ENCODE data around the gene THRAP3.

DNA sequence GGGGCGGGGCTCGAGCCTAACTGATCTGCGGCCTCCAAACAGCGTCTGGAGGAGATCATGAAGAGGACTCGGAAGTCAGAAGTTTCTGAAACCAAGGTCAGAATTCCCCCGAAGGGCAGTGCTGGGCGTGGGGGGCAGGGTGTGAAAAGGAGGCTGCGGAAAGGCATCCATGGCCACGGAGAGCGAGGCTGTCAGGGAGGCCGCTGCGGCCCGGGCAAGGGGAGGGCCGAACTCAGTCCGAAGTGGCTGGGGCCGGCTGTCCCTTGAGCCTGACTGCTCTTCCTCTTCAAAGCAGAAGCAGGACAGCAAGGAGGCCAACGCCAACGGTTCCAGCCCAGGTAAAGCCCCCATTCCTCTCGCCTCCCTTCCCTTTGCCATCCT lies 45.0 kb upstream of the THRAP3 start:
- TF ChIP-seq, protein P1, sequence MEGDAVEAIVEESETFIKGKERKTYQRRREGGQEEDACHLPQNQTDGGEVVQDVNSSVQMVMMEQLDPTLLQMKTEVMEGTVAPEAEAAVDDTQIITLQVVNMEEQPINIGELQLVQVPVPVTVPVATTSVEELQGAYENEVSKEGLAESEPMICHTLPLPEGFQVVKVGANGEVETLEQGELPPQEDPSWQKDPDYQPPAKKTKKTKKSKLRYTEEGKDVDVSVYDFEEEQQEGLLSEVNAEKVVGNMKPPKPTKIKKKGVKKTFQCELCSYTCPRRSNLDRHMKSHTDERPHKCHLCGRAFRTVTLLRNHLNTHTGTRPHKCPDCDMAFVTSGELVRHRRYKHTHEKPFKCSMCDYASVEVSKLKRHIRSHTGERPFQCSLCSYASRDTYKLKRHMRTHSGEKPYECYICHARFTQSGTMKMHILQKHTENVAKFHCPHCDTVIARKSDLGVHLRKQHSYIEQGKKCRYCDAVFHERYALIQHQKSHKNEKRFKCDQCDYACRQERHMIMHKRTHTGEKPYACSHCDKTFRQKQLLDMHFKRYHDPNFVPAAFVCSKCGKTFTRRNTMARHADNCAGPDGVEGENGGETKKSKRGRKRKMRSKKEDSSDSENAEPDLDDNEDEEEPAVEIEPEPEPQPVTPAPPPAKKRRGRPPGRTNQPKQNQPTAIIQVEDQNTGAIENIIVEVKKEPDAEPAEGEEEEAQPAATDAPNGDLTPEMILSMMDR (conservative IDR thresholded peaks at IDR 0.05; ENCODE audit: low read depth in 2 of 2): no peak
- TF ChIP-seq, protein P2, sequence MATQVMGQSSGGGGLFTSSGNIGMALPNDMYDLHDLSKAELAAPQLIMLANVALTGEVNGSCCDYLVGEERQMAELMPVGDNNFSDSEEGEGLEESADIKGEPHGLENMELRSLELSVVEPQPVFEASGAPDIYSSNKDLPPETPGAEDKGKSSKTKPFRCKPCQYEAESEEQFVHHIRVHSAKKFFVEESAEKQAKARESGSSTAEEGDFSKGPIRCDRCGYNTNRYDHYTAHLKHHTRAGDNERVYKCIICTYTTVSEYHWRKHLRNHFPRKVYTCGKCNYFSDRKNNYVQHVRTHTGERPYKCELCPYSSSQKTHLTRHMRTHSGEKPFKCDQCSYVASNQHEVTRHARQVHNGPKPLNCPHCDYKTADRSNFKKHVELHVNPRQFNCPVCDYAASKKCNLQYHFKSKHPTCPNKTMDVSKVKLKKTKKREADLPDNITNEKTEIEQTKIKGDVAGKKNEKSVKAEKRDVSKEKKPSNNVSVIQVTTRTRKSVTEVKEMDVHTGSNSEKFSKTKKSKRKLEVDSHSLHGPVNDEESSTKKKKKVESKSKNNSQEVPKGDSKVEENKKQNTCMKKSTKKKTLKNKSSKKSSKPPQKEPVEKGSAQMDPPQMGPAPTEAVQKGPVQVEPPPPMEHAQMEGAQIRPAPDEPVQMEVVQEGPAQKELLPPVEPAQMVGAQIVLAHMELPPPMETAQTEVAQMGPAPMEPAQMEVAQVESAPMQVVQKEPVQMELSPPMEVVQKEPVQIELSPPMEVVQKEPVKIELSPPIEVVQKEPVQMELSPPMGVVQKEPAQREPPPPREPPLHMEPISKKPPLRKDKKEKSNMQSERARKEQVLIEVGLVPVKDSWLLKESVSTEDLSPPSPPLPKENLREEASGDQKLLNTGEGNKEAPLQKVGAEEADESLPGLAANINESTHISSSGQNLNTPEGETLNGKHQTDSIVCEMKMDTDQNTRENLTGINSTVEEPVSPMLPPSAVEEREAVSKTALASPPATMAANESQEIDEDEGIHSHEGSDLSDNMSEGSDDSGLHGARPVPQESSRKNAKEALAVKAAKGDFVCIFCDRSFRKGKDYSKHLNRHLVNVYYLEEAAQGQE (IDR thresholded peaks at IDR 0.05; ENCODE audit: unreplicated experiment): no peak
- no peak for TF ChIP-seq EZH2phosphoT487 (IDR thresholded peaks at IDR 0.05; ENCODE audit: unreplicated experiment)
- TF ChIP-seq EZH2 (IDR thresholded peaks at IDR 0.05; ENCODE audit: low read depth, unreplicated experiment): no peak
